Activated T-helper 2 cell treated with anti-CD3 and anti-CD28 coated beads, Interferon-gamma antibody, Interleukin-2, Interleukin-4, amounts not matched to agents 10 μg/mL and 5 μg/mL and 100 μg/mL, durations not matched to agents 14 hours and 24 hours and 36 hours (primary cell): ENCODE results near the gene SYCE1. TPM values are rescaled to one million over a fixed set of nuclear protein-coding genes. Genes with fewer than 3 reads are reported as not detected.
"Not testable (repeated sequence)": the region's sequence is repeated elsewhere in the genome, so short reads cannot be mapped to it uniquely, and the experiment has no call there.

ENCODE experiments used
- DNase-seq: peaks from one replicate; pipeline ENCODE4 v3.0.0; 2021; ENCODE audit warnings: low spot score
- H3K27ac Mint-ChIP-seq: one replicate; pipeline ENCODE4 v1.8.0; 2021; ENCODE audit warnings: mixed read lengths
- H3K27me3 Mint-ChIP-seq: one replicate; pipeline ENCODE4 v1.8.0; 2021; ENCODE audit warnings: low read depth, mixed read lengths
- H3K36me3 Mint-ChIP-seq: one replicate; pipeline ENCODE4 v1.8.0; 2021; ENCODE audit warnings: low read depth, mixed read lengths
- H3K4me1 Mint-ChIP-seq: one replicate; pipeline ENCODE4 v1.8.0; 2021; ENCODE audit warnings: low read depth, mixed read lengths
- H3K4me3 Mint-ChIP-seq: one replicate; pipeline ENCODE4 v1.8.0; 2021; ENCODE audit warnings: low read depth, mild to moderate bottlenecking, moderate library complexity, mixed read lengths
- H3K9me3 Mint-ChIP-seq: one replicate; pipeline ENCODE4 v1.8.0; 2021; ENCODE audit warnings: mixed read lengths
- intact Hi-C: fragments of 100-400 bp; cut with micrococcal nuclease; formaldehyde crosslinking; loops from one replicate; pipeline ENCODE4 v1.15.1; 2023
- total RNA-seq: library from RNA; stranded (reverse); gene quantifications from 2 replicates; pipeline ENCODE4 v1.2.3, GENCODE V29; 2022

The SYCE1 gene
- total RNA-seq, 1 donor from 2014 or later, result 0.23 TPM

- H3K9me3 Mint-ChIP-seq, H3K27me3 Mint-ChIP-seq, H3K4me1 Mint-ChIP-seq, H3K4me3 Mint-ChIP-seq, DNase-seq, H3K36me3 Mint-ChIP-seq, H3K27ac Mint-ChIP-seq, intact Hi-C loops: not testable (repeated sequence)
Measured at GRCh38 chr10:133541441-133541975, 23.9 kb downstream of the SYCE1 start.

GRCh38 chr10:133537546-133538545 is 27.5 kb downstream of the SYCE1 start:
- no peaks in the 10 kb centered on the region for H3K4me1 Mint-ChIP-seq
- H3K4me3 Mint-ChIP-seq, result no peak overlapping the region
- no peak overlapping the region for H3K27ac Mint-ChIP-seq
- DNase-seq, result no peak
- intact Hi-C loops, result loop anchor here (10.0 kb wide), 1 partner anchor 303 kb away; the partner anchor contains the start of genes UTF1 and VENTX
- no peaks in the 10 kb centered on the region for H3K9me3 Mint-ChIP-seq
- H3K36me3 Mint-ChIP-seq, result no peaks in the 10 kb centered on the region
- peaks cover 1% of the 10 kb centered on the region for H3K27me3 Mint-ChIP-seq

- no peak overlapping the region for H3K27ac Mint-ChIP-seq
- DNase-seq, result no peak
- peaks cover 7% of the 10 kb centered on the region for H3K27me3 Mint-ChIP-seq
- intact Hi-C loops, result loop anchor here (10.0 kb wide), 1 partner anchor 301 kb away; the partner anchor contains the start of genes UTF1 and VENTX
- no peaks in the 10 kb centered on the region for H3K9me3 Mint-ChIP-seq
- H3K4me3 Mint-ChIP-seq, result no peak overlapping the region
- H3K36me3 Mint-ChIP-seq, result no peaks in the 10 kb centered on the region
- H3K4me1 Mint-ChIP-seq, result no peaks in the 10 kb centered on the region
Measured at GRCh38 chr10:133536198-133536597, 29.2 kb downstream of the SYCE1 start.

- Mint-ChIP-seq H3K4me1 (peaks cover 4% of the 10 kb centered on the region), H3K27me3 (peaks cover 25% of the 10 kb centered on the region), H3K36me3 (no peaks in the 10 kb centered on the region), H3K27ac (no peak overlapping the region), H3K4me3 (no peak overlapping the region), H3K9me3 (no peaks in the 10 kb centered on the region)
- intact Hi-C loops, result loop anchor here (10.0 kb wide), 1 partner anchor 300 kb away; the partner anchor contains the start of genes UTF1 and VENTX
- no peak for DNase-seq
Measured at GRCh38 chr10:133534417-133534816, 31.0 kb downstream of the SYCE1 start.

- Mint-ChIP-seq H3K36me3 (no peaks in the 10 kb centered on the region), H3K9me3 (no peaks in the 10 kb centered on the region), H3K4me1 (peaks cover 8% of the 10 kb centered on the region), H3K27me3 (peaks cover 36% of the 10 kb centered on the region), H3K4me3 (no peak overlapping the region), H3K27ac (no peak overlapping the region)
- DNase-seq, result no peak
- intact Hi-C loops, result loop anchor here (10.0 kb wide), 1 partner anchor 298 kb away; the partner anchor contains the start of genes UTF1 and VENTX
Measured at GRCh38 chr10:133532871-133533270, 32.5 kb downstream of the SYCE1 start.

- Mint-ChIP-seq H3K27ac (no peak overlapping the region), H3K4me3 (no peak overlapping the region), H3K9me3 (no peaks in the 10 kb centered on the region), H3K27me3 (peaks cover 48% of the 10 kb centered on the region), H3K36me3 (no peaks in the 10 kb centered on the region), H3K4me1 (peaks cover 8% of the 10 kb centered on the region)
- DNase-seq, result no peak
- intact Hi-C loops, result loop anchor here (10.0 kb wide), 1 partner anchor 296 kb away; the partner anchor contains the start of genes UTF1 and VENTX
Measured at GRCh38 chr10:133530506-133530905, 34.9 kb downstream of the SYCE1 start.

- no peak overlapping the region for H3K27ac Mint-ChIP-seq
- intact Hi-C loops, result loop anchor here (10.0 kb wide), 1 partner anchor 745 kb away; the partner anchor contains the start of gene NKX6-2
- DNase-seq, result no peak
- H3K36me3 Mint-ChIP-seq, result no peaks in the 10 kb centered on the region
- H3K4me1 Mint-ChIP-seq, result peaks cover 8% of the 10 kb centered on the region
- H3K4me3 Mint-ChIP-seq, result no peak overlapping the region
- peaks cover 48% of the 10 kb centered on the region for H3K27me3 Mint-ChIP-seq
- no peaks in the 10 kb centered on the region for H3K9me3 Mint-ChIP-seq
Measured at GRCh38 chr10:133529576-133529946, 35.8 kb downstream of the SYCE1 start.

- Mint-ChIP-seq H3K4me3 (no peak overlapping the region), H3K27ac (no peak overlapping the region), H3K27me3 (peaks cover 48% of the 10 kb centered on the region), H3K36me3 (no peaks in the 10 kb centered on the region), H3K9me3 (no peaks in the 10 kb centered on the region), H3K4me1 (peaks cover 8% of the 10 kb centered on the region)
- intact Hi-C loops, result loop anchor here (10.0 kb wide), 1 partner anchor 744 kb away; the partner anchor contains the start of gene NKX6-2
- no peak for DNase-seq
Measured at GRCh38 chr10:133528845-133529575, 36.4 kb downstream of the SYCE1 start.

- no peak overlapping the region for H3K27ac Mint-ChIP-seq
- peaks cover 8% of the 10 kb centered on the region for H3K4me1 Mint-ChIP-seq
- H3K4me3 Mint-ChIP-seq, result no peak overlapping the region
- no peak for DNase-seq
- H3K9me3 Mint-ChIP-seq, result peaks cover 5% of the 10 kb centered on the region
- intact Hi-C loops, result loop anchor here (10.0 kb wide), 1 partner anchor 744 kb away; the partner anchor contains the start of gene NKX6-2
- no peaks in the 10 kb centered on the region for H3K36me3 Mint-ChIP-seq
- H3K27me3 Mint-ChIP-seq, result peaks cover 48% of the 10 kb centered on the region
Measured at GRCh38 chr10:133528296-133528844, 37.0 kb downstream of the SYCE1 start.

GRCh38 chr10:133527771-133528271 is 37.6 kb downstream of the SYCE1 start:
- intact Hi-C loops, result loop anchor here (10.0 kb wide), 1 partner anchor 743 kb away; the partner anchor contains the start of gene NKX6-2
- peaks cover 9% of the 10 kb centered on the region for H3K9me3 Mint-ChIP-seq
- peaks cover 51% of the 10 kb centered on the region for H3K27me3 Mint-ChIP-seq
- peaks cover 8% of the 10 kb centered on the region for H3K4me1 Mint-ChIP-seq
- no peak for DNase-seq
- no peak overlapping the region for H3K4me3 Mint-ChIP-seq
- H3K27ac Mint-ChIP-seq, result no peak overlapping the region
- no peaks in the 10 kb centered on the region for H3K36me3 Mint-ChIP-seq

- no peak within 1 kb of the TSS for H3K4me3 Mint-ChIP-seq
- H3K27me3 Mint-ChIP-seq, result peaks cover 56% of the 10 kb centered on the region
- peaks cover 9% of the 10 kb centered on the region for H3K9me3 Mint-ChIP-seq
- intact Hi-C loops, result loop anchor here (10.0 kb wide), 1 partner anchor 742 kb away; the partner anchor contains the start of gene NKX6-2
- no peaks in the 10 kb centered on the region for H3K36me3 Mint-ChIP-seq
- H3K27ac Mint-ChIP-seq, result no peak within 1 kb of the TSS
- H3K4me1 Mint-ChIP-seq, result peaks cover 8% of the 10 kb centered on the region
- DNase-seq, result no peak
Measured at GRCh38 chr10:133526957-133527588, 38.3 kb downstream of the SYCE1 start, which contains the start of gene CYP2E1. Gene CYP2E1 (plus strand): TSS chr10:133527363. CDS start chr10:133527396, 33 bp downstream.
